Esophagus mucosa (tissue), 1 donor: Measurements from ENCODE around the gene FHL2. TPM values are rescaled to one million over a fixed set of nuclear protein-coding genes. Genes with fewer than 3 reads are reported as not detected.

ENCODE experiments used
- ATAC-seq: fragments of 200-7000 bp; cut with Tn5 transposase; one replicate; pipeline ENCODE4 v1.9.1; 2020
- total RNA-seq: library from RNA; stranded (reverse); gene quantifications from one replicate; pipeline ENCODE4 v1.2.4, GENCODE V29; 2023
- donor health status: DM: yes; HTN: yes; CAD: no.

FHL2 gene
- total RNA-seq, 1 donor from 2014 or later, result 39.0 TPM

- ATAC-seq, result no peak
Measured at GRCh38 chr2:105397025-105397722, 1.7 kb downstream of the FHL2 start.

DNA sequence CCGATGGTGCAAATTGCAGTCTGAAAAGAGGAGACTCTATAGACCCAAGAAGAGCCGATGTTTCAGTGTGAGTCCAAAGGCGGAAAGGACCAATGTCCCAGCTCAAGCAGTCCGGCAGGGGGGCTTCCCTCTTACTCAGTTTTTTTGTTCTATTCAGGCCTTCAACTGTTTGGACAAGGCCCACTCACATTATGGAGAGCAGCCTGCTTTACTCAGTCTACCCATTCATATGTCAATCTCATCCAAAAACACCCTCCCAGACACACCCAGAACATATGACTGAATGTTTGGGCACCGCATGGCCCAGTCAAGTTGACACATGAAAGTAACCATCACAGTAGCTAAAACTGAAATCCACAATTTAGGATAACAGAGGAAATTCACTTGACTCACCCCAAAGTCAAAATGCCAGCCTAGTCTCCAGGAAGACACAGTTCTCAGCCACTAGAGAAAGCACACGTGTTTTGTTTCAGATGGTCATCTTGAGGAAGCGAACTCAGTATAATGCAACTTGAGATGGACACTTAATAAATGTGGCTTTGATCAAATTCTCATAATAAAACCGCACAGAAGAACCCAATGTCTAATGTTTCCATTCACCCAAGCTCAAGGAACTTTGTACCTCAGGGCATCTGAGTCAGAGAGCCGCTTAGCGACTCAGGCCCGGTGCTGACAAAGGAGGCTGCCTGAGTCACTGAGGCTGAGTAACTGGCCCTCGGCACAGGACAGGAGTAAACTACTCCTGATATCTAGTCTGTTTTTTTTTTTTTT lies 2.4 kb downstream of the FHL2 start:
- ATAC-seq, result peak; percentile 90

GRCh38 chr2:105395691-105396090 lies 3.2 kb downstream of the FHL2 start:
- ATAC-seq, result no peak

DNA sequence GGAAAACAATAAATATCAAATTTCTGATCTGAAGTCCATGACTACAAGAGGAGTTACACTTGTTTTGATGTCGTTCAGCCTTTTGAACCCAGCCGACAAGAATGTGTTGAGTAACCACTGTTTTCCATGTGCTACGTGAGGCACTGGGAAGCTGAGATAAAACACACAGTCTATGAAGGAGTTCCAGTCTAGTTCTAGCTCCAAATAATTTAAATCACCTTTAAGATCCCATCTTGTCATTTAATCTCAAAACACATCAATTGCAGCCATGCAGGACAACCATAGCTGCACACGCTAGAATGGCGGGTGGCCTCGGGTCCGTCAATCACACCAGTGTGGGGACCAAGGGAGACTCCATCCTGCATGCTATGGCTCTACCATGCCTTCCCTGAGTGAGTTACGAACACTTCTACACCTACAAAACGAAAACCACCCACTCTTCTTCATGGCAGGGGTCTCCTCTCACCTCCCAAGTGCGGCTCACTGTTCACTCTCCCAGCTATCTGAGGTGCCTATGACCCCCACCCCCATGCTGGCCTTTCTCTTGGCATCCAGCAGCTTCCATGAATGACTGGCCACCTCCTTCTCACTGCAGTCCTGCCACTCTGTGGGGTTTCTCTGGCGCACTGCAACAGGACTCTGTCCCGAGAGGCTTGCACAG lies 3.8 kb downstream of the FHL2 start:
- ATAC-seq, result no peak

GRCh38 chr2:105393373-105394055 lies 5.3 kb downstream of the FHL2 start:
- ATAC-seq, result no peak

- ATAC-seq, result no peak
Measured at GRCh38 chr2:105391763-105392662, 6.8 kb downstream of the FHL2 start.

GRCh38 chr2:105391058-105391627 lies 7.7 kb downstream of the FHL2 start:
- no peak for ATAC-seq

GRCh38 chr2:105390454-105390853 lies 8.4 kb downstream of the FHL2 start:
- ATAC-seq, result no peak

DNA sequence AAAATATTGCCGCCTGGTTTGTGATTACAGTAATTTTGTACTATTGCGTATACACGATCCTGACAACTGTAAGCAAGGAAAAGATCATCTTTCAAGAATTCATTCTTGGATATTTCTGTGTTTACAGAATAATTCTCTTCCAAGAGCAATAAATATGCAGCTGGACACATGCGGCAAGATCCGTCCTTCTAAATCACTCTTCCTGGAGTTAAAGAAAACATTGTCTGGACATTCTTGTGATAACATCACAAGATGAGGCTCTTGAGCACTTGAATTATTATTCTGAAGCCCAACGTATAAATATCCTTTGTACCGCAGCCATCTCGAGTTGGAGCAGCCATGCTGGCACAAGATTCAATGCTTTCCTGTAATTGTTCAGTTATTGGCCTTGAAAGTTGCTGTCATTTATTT lies 9.9 kb downstream of the FHL2 start:
- ATAC-seq, result no peak

- ATAC-seq, result no peak
Measured at GRCh38 chr2:105387225-105387624, 11.6 kb downstream of the FHL2 start.

- ATAC-seq, result no peak
Measured at GRCh38 chr2:105385731-105386540, 12.9 kb downstream of the FHL2 start.

- ATAC-seq, result no peak
Measured at GRCh38 chr2:105384861-105385260, 14.0 kb downstream of the FHL2 start.

GRCh38 chr2:105384216-105384615 lies 14.6 kb downstream of the FHL2 start:
- ATAC-seq, result no peak

GRCh38 chr2:105383432-105384166 lies 15.3 kb downstream of the FHL2 start:
- ATAC-seq, result no peak

DNA sequence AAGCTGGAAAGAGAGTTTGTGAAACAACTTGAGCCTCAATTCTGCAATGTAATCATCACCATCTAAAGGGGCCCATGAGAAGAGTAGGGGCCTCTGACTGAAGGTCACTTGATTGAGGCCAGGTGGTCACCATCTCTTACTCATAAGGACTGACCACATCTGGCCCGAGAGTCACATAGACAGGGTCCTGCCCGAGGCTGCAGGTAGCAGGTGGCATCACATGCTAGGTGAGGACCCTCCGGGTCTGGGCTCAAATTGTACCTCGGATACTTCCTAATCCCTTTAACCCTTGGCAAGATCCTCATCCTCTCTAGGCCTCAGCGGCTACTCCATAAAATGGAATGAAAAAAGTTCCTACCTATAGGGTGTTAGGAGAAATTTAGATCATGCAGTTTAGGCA lies 16.7 kb downstream of the FHL2 start:
- no peak for ATAC-seq

DNA sequence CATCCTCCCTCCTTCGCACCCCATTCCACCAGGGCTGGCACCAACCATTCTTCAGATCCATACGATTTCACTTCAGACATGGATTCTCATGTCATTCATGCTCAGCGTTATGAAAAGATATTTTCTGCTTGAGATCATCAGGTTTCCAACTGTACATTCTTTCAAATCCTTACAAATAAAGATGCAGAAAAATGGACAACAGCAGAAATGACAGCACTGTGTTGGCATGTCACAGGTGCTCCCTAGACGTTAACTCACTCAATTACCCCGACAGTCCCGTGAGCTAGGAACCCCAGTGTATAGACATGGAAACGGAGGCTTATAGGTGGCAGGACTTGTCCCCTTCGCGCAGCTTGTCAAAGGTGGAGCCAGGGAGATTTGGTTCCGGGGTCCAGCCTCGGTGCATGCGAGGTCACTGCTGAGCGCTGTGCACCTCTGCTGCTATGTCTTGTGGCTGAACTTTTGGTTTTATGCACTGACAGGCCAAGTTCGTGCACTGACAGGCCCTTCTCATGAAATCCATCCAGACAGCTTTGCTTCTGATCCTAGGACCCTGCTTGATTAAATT lies 17.7 kb downstream of the FHL2 start:
- peak; percentile 15 for ATAC-seq

- ATAC-seq, result no peak
Measured at GRCh38 chr2:105380432-105381100, 18.3 kb downstream of the FHL2 start.

- ATAC-seq, result peak; percentile 79
Measured at GRCh38 chr2:105379741-105380186, 19.1 kb downstream of the FHL2 start.

DNA sequence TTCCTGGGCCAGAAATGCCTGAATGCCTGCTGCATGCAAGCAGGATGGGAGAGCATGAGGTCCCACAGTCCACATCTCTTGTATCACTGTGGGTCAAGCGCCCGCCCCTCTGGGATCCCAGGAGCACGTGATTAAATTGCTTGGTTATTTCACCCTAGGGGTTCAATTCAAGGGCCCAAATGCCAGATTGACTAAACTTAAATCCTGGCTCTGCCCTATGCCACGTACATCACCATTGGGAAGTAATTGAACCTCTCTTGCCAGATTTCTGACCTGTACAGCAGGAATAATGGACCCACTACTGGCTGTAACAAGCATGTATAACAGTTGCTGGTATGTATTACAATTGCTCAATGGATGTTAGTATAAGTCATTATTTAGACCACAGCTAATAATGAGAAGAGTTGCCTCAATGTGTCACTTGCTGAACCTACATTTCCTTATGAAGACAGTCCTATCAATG lies 19.9 kb downstream of the FHL2 start:
- peak; percentile 26 for ATAC-seq
